ENCODE results near the gene RPS18.
A peak's percentile ranks its signal among the peaks of the same experiment; 100 is the strongest.

DNA sequence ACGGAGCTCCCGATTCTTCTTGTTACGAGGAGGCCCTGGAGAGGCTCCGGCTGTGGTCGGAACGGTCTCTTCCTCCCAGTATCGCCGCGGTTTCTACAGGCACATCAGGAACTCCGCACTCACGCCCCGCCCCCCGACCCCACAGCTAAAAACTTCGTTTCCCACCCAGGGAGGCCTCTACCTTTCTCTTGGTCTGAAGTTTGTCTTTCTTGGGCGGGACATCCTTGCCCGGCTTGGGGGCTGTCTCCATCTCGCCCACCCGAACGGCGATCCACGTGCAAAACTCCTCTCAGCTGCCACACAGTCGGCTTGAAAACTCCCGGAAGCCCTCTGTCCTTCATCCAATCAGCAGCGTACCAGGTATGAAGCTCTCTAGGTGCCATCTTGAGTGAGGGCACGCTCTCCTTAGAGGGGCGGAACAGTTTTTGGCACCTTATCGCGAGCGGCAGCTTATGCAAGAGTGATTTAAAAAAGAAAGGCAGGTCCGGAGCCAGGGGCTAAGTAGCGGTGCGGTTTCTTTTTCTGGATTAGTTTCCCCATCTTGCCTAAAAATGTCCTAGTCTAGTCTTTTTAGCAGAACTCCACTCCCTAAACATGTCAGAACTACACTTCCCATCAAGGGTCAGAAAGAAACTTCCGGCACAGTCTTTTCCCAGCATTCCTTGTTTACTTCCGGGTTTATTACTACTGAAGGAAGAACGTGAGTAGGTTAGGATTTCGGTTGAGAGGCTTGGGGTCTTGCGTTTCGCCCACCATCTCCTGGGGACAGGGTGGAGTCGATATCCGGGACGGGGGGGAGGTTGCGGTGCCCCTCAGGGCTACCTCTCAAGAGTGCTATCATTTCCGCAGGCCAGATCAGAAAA, 17.3 kb downstream of the RPS18 start, which contains the start of the genes PFDN6 and WDR46:
- TF ChIP-seq, protein P1, sequence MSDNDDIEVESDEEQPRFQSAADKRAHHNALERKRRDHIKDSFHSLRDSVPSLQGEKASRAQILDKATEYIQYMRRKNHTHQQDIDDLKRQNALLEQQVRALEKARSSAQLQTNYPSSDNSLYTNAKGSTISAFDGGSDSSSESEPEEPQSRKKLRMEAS (IDR thresholded peaks at IDR 0.05; ENCODE audit: low read depth) = peak; percentile 98
- TF ChIP-seq, protein P2, sequence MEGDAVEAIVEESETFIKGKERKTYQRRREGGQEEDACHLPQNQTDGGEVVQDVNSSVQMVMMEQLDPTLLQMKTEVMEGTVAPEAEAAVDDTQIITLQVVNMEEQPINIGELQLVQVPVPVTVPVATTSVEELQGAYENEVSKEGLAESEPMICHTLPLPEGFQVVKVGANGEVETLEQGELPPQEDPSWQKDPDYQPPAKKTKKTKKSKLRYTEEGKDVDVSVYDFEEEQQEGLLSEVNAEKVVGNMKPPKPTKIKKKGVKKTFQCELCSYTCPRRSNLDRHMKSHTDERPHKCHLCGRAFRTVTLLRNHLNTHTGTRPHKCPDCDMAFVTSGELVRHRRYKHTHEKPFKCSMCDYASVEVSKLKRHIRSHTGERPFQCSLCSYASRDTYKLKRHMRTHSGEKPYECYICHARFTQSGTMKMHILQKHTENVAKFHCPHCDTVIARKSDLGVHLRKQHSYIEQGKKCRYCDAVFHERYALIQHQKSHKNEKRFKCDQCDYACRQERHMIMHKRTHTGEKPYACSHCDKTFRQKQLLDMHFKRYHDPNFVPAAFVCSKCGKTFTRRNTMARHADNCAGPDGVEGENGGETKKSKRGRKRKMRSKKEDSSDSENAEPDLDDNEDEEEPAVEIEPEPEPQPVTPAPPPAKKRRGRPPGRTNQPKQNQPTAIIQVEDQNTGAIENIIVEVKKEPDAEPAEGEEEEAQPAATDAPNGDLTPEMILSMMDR (IDR thresholded peaks at IDR 0.05) = no peak
- TF ChIP-seq, protein P3, sequence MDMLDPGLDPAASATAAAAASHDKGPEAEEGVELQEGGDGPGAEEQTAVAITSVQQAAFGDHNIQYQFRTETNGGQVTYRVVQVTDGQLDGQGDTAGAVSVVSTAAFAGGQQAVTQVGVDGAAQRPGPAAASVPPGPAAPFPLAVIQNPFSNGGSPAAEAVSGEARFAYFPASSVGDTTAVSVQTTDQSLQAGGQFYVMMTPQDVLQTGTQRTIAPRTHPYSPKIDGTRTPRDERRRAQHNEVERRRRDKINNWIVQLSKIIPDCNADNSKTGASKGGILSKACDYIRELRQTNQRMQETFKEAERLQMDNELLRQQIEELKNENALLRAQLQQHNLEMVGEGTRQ (IDR thresholded peaks at IDR 0.05; ENCODE audit: borderline replicate concordance, low read depth, low read length) = no peak
- TF ChIP-seq POLR2AphosphoS5 (IDR thresholded peaks at IDR 0.05; ENCODE audit: low read depth, low read length) (peak; percentile 78), TEAD4 (IDR thresholded peaks at IDR 0.05; ENCODE audit: borderline replicate concordance, insufficient read depth) (no peak), YY1 (IDR thresholded peaks at IDR 0.05; ENCODE audit: low read depth) (peak; percentile 98), CHD2 (IDR thresholded peaks at IDR 0.05; ENCODE audit: low read length, partially characterized antibody) (peak; percentile 92), RFX5 (IDR thresholded peaks at IDR 0.05; ENCODE audit: low read length) (no peak), RAD21 (IDR thresholded peaks at IDR 0.05; ENCODE audit: low read length) (no peak)
- TF ChIP-seq, protein P4, sequence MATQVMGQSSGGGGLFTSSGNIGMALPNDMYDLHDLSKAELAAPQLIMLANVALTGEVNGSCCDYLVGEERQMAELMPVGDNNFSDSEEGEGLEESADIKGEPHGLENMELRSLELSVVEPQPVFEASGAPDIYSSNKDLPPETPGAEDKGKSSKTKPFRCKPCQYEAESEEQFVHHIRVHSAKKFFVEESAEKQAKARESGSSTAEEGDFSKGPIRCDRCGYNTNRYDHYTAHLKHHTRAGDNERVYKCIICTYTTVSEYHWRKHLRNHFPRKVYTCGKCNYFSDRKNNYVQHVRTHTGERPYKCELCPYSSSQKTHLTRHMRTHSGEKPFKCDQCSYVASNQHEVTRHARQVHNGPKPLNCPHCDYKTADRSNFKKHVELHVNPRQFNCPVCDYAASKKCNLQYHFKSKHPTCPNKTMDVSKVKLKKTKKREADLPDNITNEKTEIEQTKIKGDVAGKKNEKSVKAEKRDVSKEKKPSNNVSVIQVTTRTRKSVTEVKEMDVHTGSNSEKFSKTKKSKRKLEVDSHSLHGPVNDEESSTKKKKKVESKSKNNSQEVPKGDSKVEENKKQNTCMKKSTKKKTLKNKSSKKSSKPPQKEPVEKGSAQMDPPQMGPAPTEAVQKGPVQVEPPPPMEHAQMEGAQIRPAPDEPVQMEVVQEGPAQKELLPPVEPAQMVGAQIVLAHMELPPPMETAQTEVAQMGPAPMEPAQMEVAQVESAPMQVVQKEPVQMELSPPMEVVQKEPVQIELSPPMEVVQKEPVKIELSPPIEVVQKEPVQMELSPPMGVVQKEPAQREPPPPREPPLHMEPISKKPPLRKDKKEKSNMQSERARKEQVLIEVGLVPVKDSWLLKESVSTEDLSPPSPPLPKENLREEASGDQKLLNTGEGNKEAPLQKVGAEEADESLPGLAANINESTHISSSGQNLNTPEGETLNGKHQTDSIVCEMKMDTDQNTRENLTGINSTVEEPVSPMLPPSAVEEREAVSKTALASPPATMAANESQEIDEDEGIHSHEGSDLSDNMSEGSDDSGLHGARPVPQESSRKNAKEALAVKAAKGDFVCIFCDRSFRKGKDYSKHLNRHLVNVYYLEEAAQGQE (IDR thresholded peaks at IDR 0.05; ENCODE audit: low read depth, low read length) = 0 out of 2 replicates have a peak, but pooled peaks have one; percentile 14
